WTC11 (cell line): ENCODE data around the gene WDR76. TPM values are rescaled to one million over a fixed set of nuclear protein-coding genes. Genes with fewer than 3 reads are reported as not detected.

Experiments used
- ATAC-seq: fragments of 200-7000 bp; cut with Tn5 transposase; 2 replicates; pipeline ENCODE4 v1.10.0; 2021; ENCODE audit warnings: mild to moderate bottlenecking, moderate library complexity
- CTCF ChIA-PET: fragments of 300-600 bp; sonication (Branson Sonifier 250); formaldehyde crosslinking; loops from one replicate; lab custom pipeline; 2021; ENCODE audit warnings: antibody characterized with exemption; lab: Charles Lee
- POLR2A ChIA-PET: fragments of 350-600 bp; sonication (Branson Sonifier 250); formaldehyde crosslinking; loops from one replicate; lab custom pipeline; 2021; ENCODE audit warnings: antibody characterized with exemption; lab: Charles Lee
- DNase-seq: peaks from one replicate; pipeline ENCODE4 v3.0.0; 2021; ENCODE audit warnings: low spot score
- H3K27ac Mint-ChIP-seq: 2 replicates; pipeline ENCODE4 v1.8.0; 2021; ENCODE audit warnings: mixed read lengths
- H3K27me3 Mint-ChIP-seq: 2 replicates; pipeline ENCODE4 v1.8.0; 2021; ENCODE audit warnings: low read depth, mild to moderate bottlenecking, moderate library complexity, mixed read lengths
- H3K36me3 Mint-ChIP-seq: 2 replicates; pipeline ENCODE4 v1.8.0; 2021; ENCODE audit warnings: mixed read lengths
- H3K4me1 Mint-ChIP-seq: 2 replicates; pipeline ENCODE4 v1.8.0; 2022; ENCODE audit warnings: mixed read lengths
- H3K4me3 Mint-ChIP-seq: 2 replicates; pipeline ENCODE4 v1.8.0; 2021; ENCODE audit warnings: mild to moderate bottlenecking, moderate library complexity, mixed read lengths
- H3K9me3 Mint-ChIP-seq: 2 replicates; pipeline ENCODE4 v1.8.0; 2021; ENCODE audit warnings: mixed read lengths
- E2F5 ChIP-seq: sonication (generic); formaldehyde crosslinking; IDR thresholded peaks from 2 replicates; pipeline ENCODE4 v1.8.1; 2022; ENCODE audit warnings: mild to moderate bottlenecking, moderate library complexity, missing genetic modification reagents
- EMX1 ChIP-seq: fragments of 250-450 bp; sonication (Bioruptor Pico); IDR thresholded peaks from 2 replicates; pipeline ENCODE4 v1.8.0; 2021; ENCODE audit warnings: mild to moderate bottlenecking
- FOXK1 ChIP-seq: sonication (generic); formaldehyde crosslinking; IDR thresholded peaks from 2 replicates; pipeline ENCODE4 v1.8.0; 2022; ENCODE audit warnings: mild to moderate bottlenecking, moderate library complexity, missing genetic modification reagents
- FOXP4 ChIP-seq: sonication (generic); formaldehyde crosslinking; IDR thresholded peaks from 2 replicates; pipeline ENCODE4 v1.8.0; 2022; ENCODE audit warnings: mild to moderate bottlenecking, missing genetic modification reagents
- IRF1 ChIP-seq: sonication (generic); formaldehyde crosslinking; IDR thresholded peaks from 2 replicates; pipeline ENCODE4 v1.8.0; 2023; ENCODE audit warnings: missing genetic modification reagents
- OVOL2 ChIP-seq: fragments of 250-450 bp; sonication (Bioruptor Pico); IDR thresholded peaks from 2 replicates; pipeline ENCODE4 v1.9.0; 2021; ENCODE audit warnings: mild to moderate bottlenecking, borderline replicate concordance
- PRDM15 ChIP-seq: sonication (generic); formaldehyde crosslinking; IDR thresholded peaks from 2 replicates; pipeline ENCODE4 v1.8.0; 2022; ENCODE audit warnings: missing genetic modification reagents
- SMAD4 ChIP-seq: sonication (generic); formaldehyde crosslinking; IDR thresholded peaks from 2 replicates; pipeline ENCODE4 v1.8.0; 2022; ENCODE audit warnings: mild to moderate bottlenecking, missing genetic modification reagents
- USF1 ChIP-seq: sonication (generic); formaldehyde crosslinking; IDR thresholded peaks from 2 replicates; pipeline ENCODE4 v1.8.0; 2022; ENCODE audit warnings: mild to moderate bottlenecking, missing genetic modification reagents
- ZMAT4 ChIP-seq: fragments of 250-450 bp; sonication (Bioruptor Pico); IDR thresholded peaks from 2 replicates; pipeline ENCODE4 v1.9.0; 2021; ENCODE audit warnings: mild to moderate bottlenecking
- ZNF219 ChIP-seq: sonication (generic); formaldehyde crosslinking; IDR thresholded peaks from 2 replicates; pipeline ENCODE4 v1.8.0; 2023; ENCODE audit warnings: missing genetic modification reagents, mild to moderate bottlenecking, borderline replicate concordance
- ZNF317 ChIP-seq: sonication (generic); formaldehyde crosslinking; IDR thresholded peaks from 2 replicates; pipeline ENCODE4 v1.8.1; 2023; ENCODE audit warnings: low read depth, mild to moderate bottlenecking, moderate library complexity, missing genetic modification reagents, borderline replicate concordance
- ZNF416 ChIP-seq: fragments of 250-450 bp; sonication (Bioruptor Pico); IDR thresholded peaks from 2 replicates; pipeline ENCODE4 v1.9.0; 2021; ENCODE audit warnings: mild to moderate bottlenecking, inconsistent platforms
- ZNF425 ChIP-seq: fragments of 250-450 bp; sonication (Bioruptor Pico); conservative IDR thresholded peaks from 2 replicates; pipeline ENCODE4 v1.9.0; 2021; ENCODE audit warnings: mild to moderate bottlenecking
- ZNF671 ChIP-seq: fragments of 250-450 bp; sonication (Bioruptor Pico); IDR thresholded peaks from 2 replicates; pipeline ENCODE4 v1.8.0; 2021; ENCODE audit warnings: mild to moderate bottlenecking
- ZSCAN18 ChIP-seq: fragments of 250-450 bp; sonication (Bioruptor Pico); IDR thresholded peaks from 2 replicates; pipeline ENCODE4 v2.1.2; 2022; ENCODE audit warnings: mild to moderate bottlenecking, moderate library complexity
- total RNA-seq: library from RNA; stranded (reverse); gene quantifications from 3 replicates; pipeline ENCODE4 v1.2.3, GENCODE V29; 2021

The WDR76 gene
- total RNA-seq, 1 experiment from 2014 or later, result 16.2 TPM

- no peak for TF ChIP-seq EMX1 (CRISPR knock-in tag)
- no peak for TF ChIP-seq E2F5 (CRISPR knock-in tag)
Measured at GRCh38 chr15:43868406-43868805, 41.6 kb downstream of the WDR76 start (continued).

- Mint-ChIP-seq H3K27ac (no peak overlapping the region), H3K27me3 (no peaks in the 10 kb centered on the region), H3K36me3 (peaks cover 7% of the 10 kb centered on the region; the same call in 1 of the 2 replicates), H3K4me1 (no peaks in the 10 kb centered on the region), H3K4me3 (no peak overlapping the region), H3K9me3 (no peaks in the 10 kb centered on the region)
- TF ChIP-seq ZNF671 (CRISPR knock-in tag) (no peak), E2F5 (CRISPR knock-in tag) (no peak), ZNF425 (CRISPR knock-in tag) (no peak), FOXK1 (CRISPR knock-in tag) (no peak), PRDM15 (no peak), ZMAT4 (CRISPR knock-in tag) (no peak), OVOL2 (CRISPR knock-in tag) (no peak), SMAD4 (CRISPR knock-in tag) (no peak), ZSCAN18 (no peak), FOXP4 (CRISPR knock-in tag) (no peak), ZNF219 (CRISPR knock-in tag) (no peak), ZNF416 (CRISPR knock-in tag) (no peak), ZNF317 (CRISPR knock-in tag) (no peak), USF1 (CRISPR knock-in tag) (no peak), IRF1 (CRISPR knock-in tag) (no peak)
- ChIA-PET POLR2A (interaction anchor here (0.5 kb wide), 1 partner anchor 228 kb away, joined by 3 read pairs; no protein-coding TSS in a partner anchor), CTCF (interaction anchor here (0.8 to 6.5 kb wide), 3 partner anchors 10 to 448 kb away, joined by 3 to 45 read pairs (median 3); partner anchors contain the start of gene WDR76)
- ATAC-seq (no peak), DNase-seq (no peak)
Measured at GRCh38 chr15:43871835-43872234, 45.0 kb downstream of the WDR76 start.
